Measurements from ENCODE around the gene SOX1.

The SOX1 gene

GRCh38 chr13:112054616-112055015 is 12.3 kb upstream of the SOX1 start:
- no peak overlapping the region for H3K4ac ChIP-seq (ENCODE audit: low read depth, low read length)
- H2AK5ac ChIP-seq (ENCODE audit: low read length): no peak overlapping the region
- no peak overlapping the region for H3K14ac ChIP-seq (ENCODE audit: low read length)
- no peaks in the 10 kb centered on the region for H3K79me1 ChIP-seq (ENCODE audit: low read length)
- H2AFZ ChIP-seq (ENCODE audit: insufficient read depth, low read length, poor library complexity): no peak overlapping the region
- no peak overlapping the region for H4K12ac ChIP-seq (ENCODE audit: low read depth, low read length)
- H3K23ac ChIP-seq (ENCODE audit: low read length): no peak overlapping the region
- H2BK120ac ChIP-seq (ENCODE audit: insufficient read depth, low read length, poor library complexity): no peak overlapping the region
- H3K4me1 ChIP-seq (ENCODE audit: control insufficient read depth in 1 of 2, insufficient read depth in 2 of 2, low read length in 2 of 2): peaks cover 0 to 6% of the 10 kb centered on the region in 2 experiments
- H3K4me3 ChIP-seq (ENCODE audit: low read depth, low read length): no peak overlapping the region
- H3K18ac ChIP-seq (ENCODE audit: low read length): no peak overlapping the region
- DNase-seq: no peak
- H2BK5ac ChIP-seq (ENCODE audit: low read depth, low read length, poor library complexity): no peak overlapping the region
- H3K79me2 ChIP-seq (ENCODE audit: control insufficient read depth, insufficient read depth, low read length, poor library complexity): no peaks in the 10 kb centered on the region
- H3K27ac ChIP-seq (ENCODE audit: low read depth, low read length): no peak overlapping the region
- H3K9ac ChIP-seq (ENCODE audit: low read length): no peak overlapping the region
- H3K27me3 ChIP-seq (ENCODE audit: insufficient read depth, low read length): peaks cover 78% of the 10 kb centered on the region
- H2BK12ac ChIP-seq (ENCODE audit: low read length): no peak overlapping the region
- peaks cover 13% of the 10 kb centered on the region for H3K9me3 ChIP-seq (ENCODE audit: insufficient read depth, low read depth, low read length)
- no peaks in the 10 kb centered on the region for H3K36me3 ChIP-seq (ENCODE audit: control insufficient read depth in 1 of 2, insufficient read depth in 2 of 2, low read length in 2 of 2)
- H3K4me2 ChIP-seq (ENCODE audit: low read length): no peak overlapping the region
- no CpG with 5 or more reads among the region's 10 CpGs for WGBS (ENCODE audit: extremely low coverage, insufficient coverage, insufficient read length)
- no peak overlapping the region for H4K8ac ChIP-seq (ENCODE audit: low read depth, low read length)
- no peak overlapping the region for H4K91ac ChIP-seq (ENCODE audit: low read depth, low read length)

- no CpG with 5 or more reads among the region's 50 CpGs for WGBS (ENCODE audit: extremely low coverage, insufficient coverage, insufficient read length)
- H4K12ac ChIP-seq (ENCODE audit: low read depth, low read length): no peak overlapping the region
- H3K79me1 ChIP-seq (ENCODE audit: low read length): no peaks in the 10 kb centered on the region
- no peak overlapping the region for H4K91ac ChIP-seq (ENCODE audit: low read depth, low read length)
- H3K23ac ChIP-seq (ENCODE audit: low read length): no peak overlapping the region
- no peak overlapping the region for H3K9ac ChIP-seq (ENCODE audit: low read length)
- H2AK5ac ChIP-seq (ENCODE audit: low read length): no peak overlapping the region
- H3K27me3 ChIP-seq (ENCODE audit: insufficient read depth, low read length): peaks cover 84% of the 10 kb centered on the region
- no peak overlapping the region for H3K4me2 ChIP-seq (ENCODE audit: low read length)
- no peak overlapping the region for H3K4ac ChIP-seq (ENCODE audit: low read depth, low read length)
- no peak overlapping the region for H2BK5ac ChIP-seq (ENCODE audit: low read depth, low read length, poor library complexity)
- H3K79me2 ChIP-seq (ENCODE audit: control insufficient read depth, insufficient read depth, low read length, poor library complexity): no peaks in the 10 kb centered on the region
- no peak overlapping the region for H4K8ac ChIP-seq (ENCODE audit: low read depth, low read length)
- no peak overlapping the region for H2AFZ ChIP-seq (ENCODE audit: insufficient read depth, low read length, poor library complexity)
- H3K4me3 ChIP-seq (ENCODE audit: low read depth, low read length): no peak overlapping the region
- DNase-seq: no peak
- no peak overlapping the region for H2BK120ac ChIP-seq (ENCODE audit: insufficient read depth, low read length, poor library complexity)
- peaks cover 16% of the 10 kb centered on the region for H3K9me3 ChIP-seq (ENCODE audit: insufficient read depth, low read depth, low read length)
- no peak overlapping the region for H3K14ac ChIP-seq (ENCODE audit: low read length)
- peaks cover 0 to 6% of the 10 kb centered on the region in 2 experiments for H3K4me1 ChIP-seq (ENCODE audit: control insufficient read depth in 1 of 2, insufficient read depth in 2 of 2, low read length in 2 of 2)
- no peaks in the 10 kb centered on the region for H3K36me3 ChIP-seq (ENCODE audit: control insufficient read depth in 1 of 2, insufficient read depth in 2 of 2, low read length in 2 of 2)
- no peak overlapping the region for H3K18ac ChIP-seq (ENCODE audit: low read length)
- H3K27ac ChIP-seq (ENCODE audit: low read depth, low read length): no peak overlapping the region
- no peak overlapping the region for H2BK12ac ChIP-seq (ENCODE audit: low read length)
Measured at GRCh38 chr13:112055036-112055914, 11.7 kb upstream of the SOX1 start.

GRCh38 chr13:112055915-112056269 is 11.1 kb upstream of the SOX1 start:
- no peak overlapping the region for H2AK5ac ChIP-seq (ENCODE audit: low read length)
- H4K12ac ChIP-seq (ENCODE audit: low read depth, low read length): no peak overlapping the region
- no peak overlapping the region for H3K27ac ChIP-seq (ENCODE audit: low read depth, low read length)
- no peak overlapping the region for H3K4me3 ChIP-seq (ENCODE audit: low read depth, low read length)
- DNase-seq: no peak
- no CpG with 5 or more reads among the region's 32 CpGs for WGBS (ENCODE audit: extremely low coverage, insufficient coverage, insufficient read length)
- no peak overlapping the region for H3K18ac ChIP-seq (ENCODE audit: low read length)
- no peak overlapping the region for H3K4ac ChIP-seq (ENCODE audit: low read depth, low read length)
- no peak overlapping the region for H4K8ac ChIP-seq (ENCODE audit: low read depth, low read length)
- H3K23ac ChIP-seq (ENCODE audit: low read length): no peak overlapping the region
- no peak overlapping the region for H4K91ac ChIP-seq (ENCODE audit: low read depth, low read length)
- H3K79me1 ChIP-seq (ENCODE audit: low read length): no peaks in the 10 kb centered on the region
- peaks cover 0 to 6% of the 10 kb centered on the region in 2 experiments for H3K4me1 ChIP-seq (ENCODE audit: control insufficient read depth in 1 of 2, insufficient read depth in 2 of 2, low read length in 2 of 2)
- peaks cover 16% of the 10 kb centered on the region for H3K9me3 ChIP-seq (ENCODE audit: insufficient read depth, low read depth, low read length)
- H2BK12ac ChIP-seq (ENCODE audit: low read length): no peak overlapping the region
- no peak overlapping the region for H3K4me2 ChIP-seq (ENCODE audit: low read length)
- no peak overlapping the region for H2BK5ac ChIP-seq (ENCODE audit: low read depth, low read length, poor library complexity)
- no peak overlapping the region for H3K14ac ChIP-seq (ENCODE audit: low read length)
- H3K79me2 ChIP-seq (ENCODE audit: control insufficient read depth, insufficient read depth, low read length, poor library complexity): no peaks in the 10 kb centered on the region
- peaks cover 88% of the 10 kb centered on the region for H3K27me3 ChIP-seq (ENCODE audit: insufficient read depth, low read length)
- no peak overlapping the region for H2AFZ ChIP-seq (ENCODE audit: insufficient read depth, low read length, poor library complexity)
- no peak overlapping the region for H2BK120ac ChIP-seq (ENCODE audit: insufficient read depth, low read length, poor library complexity)
- H3K9ac ChIP-seq (ENCODE audit: low read length): no peak overlapping the region
- H3K36me3 ChIP-seq (ENCODE audit: control insufficient read depth in 1 of 2, insufficient read depth in 2 of 2, low read length in 2 of 2): no peaks in the 10 kb centered on the region

GRCh38 chr13:112056284-112056727 is 10.6 kb upstream of the SOX1 start:
- Histone ChIP-seq H2AK5ac (ENCODE audit: low read length) (no peak overlapping the region), H2BK5ac (ENCODE audit: low read depth, low read length, poor library complexity) (no peak overlapping the region), H2AFZ (ENCODE audit: insufficient read depth, low read length, poor library complexity) (no peak overlapping the region), H3K9me3 (ENCODE audit: insufficient read depth, low read depth, low read length) (peaks cover 16% of the 10 kb centered on the region), H4K8ac (ENCODE audit: low read depth, low read length) (no peak overlapping the region), H3K4me2 (ENCODE audit: low read length) (no peak overlapping the region), H3K9ac (ENCODE audit: low read length) (no peak overlapping the region), H3K23ac (ENCODE audit: low read length) (no peak overlapping the region), H3K4me1 (ENCODE audit: control insufficient read depth in 1 of 2, insufficient read depth in 2 of 2, low read length in 2 of 2) (peaks cover 0 to 6% of the 10 kb centered on the region in 2 experiments), H4K91ac (ENCODE audit: low read depth, low read length) (no peak overlapping the region), H3K36me3 (ENCODE audit: control insufficient read depth in 1 of 2, insufficient read depth in 2 of 2, low read length in 2 of 2) (no peaks in the 10 kb centered on the region), H4K12ac (ENCODE audit: low read depth, low read length) (no peak overlapping the region), H3K27ac (ENCODE audit: low read depth, low read length) (no peak overlapping the region), H3K14ac (ENCODE audit: low read length) (no peak overlapping the region), H2BK12ac (ENCODE audit: low read length) (no peak overlapping the region), H3K27me3 (ENCODE audit: insufficient read depth, low read length) (peaks cover 91% of the 10 kb centered on the region), H3K79me1 (ENCODE audit: low read length) (no peaks in the 10 kb centered on the region), H3K4ac (ENCODE audit: low read depth, low read length) (no peak overlapping the region), H3K18ac (ENCODE audit: low read length) (no peak overlapping the region), H3K79me2 (ENCODE audit: control insufficient read depth, insufficient read depth, low read length, poor library complexity) (no peaks in the 10 kb centered on the region), H3K4me3 (ENCODE audit: low read depth, low read length) (peak overlapping the region; percentile 47), H2BK120ac (ENCODE audit: insufficient read depth, low read length, poor library complexity) (no peak overlapping the region)
- no peak for DNase-seq
- no CpG with 5 or more reads among the region's 32 CpGs for WGBS (ENCODE audit: extremely low coverage, insufficient coverage, insufficient read length)

Measured in trophoblast cell (in vitro differentiated cells and primary cell).